Stimulated activated CD8-positive, alpha-beta memory T cell treated with anti-CD3 and anti-CD28 coated beads, Interleukin-2, amount 100 ng/mL, for 1 hour (primary cell): ENCODE measurements around the gene POGZ.

Experiments
- DNase-seq, 2 donors: peaks; one replicate each; pipeline ENCODE4 v3.0.0-alpha.2; 2020; ENCODE audit warnings: low read depth in 2 of 2

The POGZ gene

DNA sequence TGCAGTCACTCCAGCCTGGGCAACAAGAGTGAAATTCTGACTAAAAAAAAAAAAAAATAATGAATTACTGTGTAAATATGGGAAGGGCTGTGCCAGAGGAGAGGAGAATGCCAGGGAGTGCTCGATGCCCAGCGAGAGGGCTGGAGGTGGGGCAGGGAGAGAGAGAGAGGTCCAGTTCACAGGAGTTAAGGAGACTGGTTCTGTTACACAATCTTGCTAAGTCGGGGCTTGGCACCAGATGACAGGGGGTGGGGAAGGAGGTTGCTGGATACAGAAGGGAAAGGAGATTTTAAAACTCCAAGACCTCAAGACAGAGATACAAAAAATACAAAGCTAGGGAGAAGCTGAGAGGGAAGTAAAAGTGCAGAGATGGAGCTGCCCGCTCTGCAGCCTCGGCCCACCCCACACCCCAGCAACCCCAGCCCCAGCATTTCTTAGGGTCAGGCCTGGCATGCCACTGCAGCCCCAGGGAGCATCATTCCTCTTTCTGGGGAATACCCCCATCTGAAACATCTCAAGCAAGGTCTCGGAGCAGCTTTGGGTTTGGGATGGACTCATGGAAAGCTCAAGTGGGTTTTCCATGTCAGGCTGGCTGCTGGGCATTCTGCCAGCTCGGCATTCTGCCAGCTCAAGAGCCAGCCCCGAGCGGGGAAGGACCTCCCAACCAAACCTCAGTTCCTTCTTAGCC is 87.8 kb downstream of the POGZ start:
- DNase-seq, result no peak

DNA sequence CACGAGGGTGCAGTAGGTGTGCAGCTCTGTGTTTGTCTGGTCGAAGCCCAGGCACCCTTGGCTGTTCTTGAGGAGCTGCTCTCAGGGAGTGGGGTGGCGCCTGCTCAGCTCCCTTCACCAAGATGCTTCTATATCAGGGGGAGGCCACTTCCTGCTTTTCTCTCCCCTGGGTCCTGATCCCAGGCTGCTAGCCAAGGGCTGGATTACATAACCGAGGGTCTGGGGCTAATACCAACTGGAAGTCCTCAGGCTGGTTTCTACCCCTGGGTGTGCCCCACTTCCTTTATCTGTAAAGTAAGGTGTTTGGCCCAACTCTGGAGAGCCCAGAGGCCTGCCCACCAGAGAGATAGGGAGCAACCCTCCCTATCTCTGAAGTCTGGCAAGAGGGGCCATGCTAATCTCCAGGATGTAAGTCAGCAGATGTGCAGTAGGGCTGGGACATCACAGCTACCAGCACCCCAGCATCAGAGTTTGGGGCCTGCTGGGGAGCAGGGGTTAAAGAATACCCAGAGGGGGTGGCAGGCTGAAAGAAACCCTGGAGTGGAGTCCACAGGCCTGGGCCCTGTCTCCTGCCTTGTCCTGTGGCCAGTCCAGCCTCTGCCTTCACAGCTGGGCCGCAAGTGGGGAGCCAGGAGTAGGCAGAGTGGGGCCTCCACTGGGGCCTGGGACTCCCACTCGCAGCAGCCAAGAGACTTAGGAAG is 88.9 kb downstream of the POGZ start:
- no peak for DNase-seq

DNA sequence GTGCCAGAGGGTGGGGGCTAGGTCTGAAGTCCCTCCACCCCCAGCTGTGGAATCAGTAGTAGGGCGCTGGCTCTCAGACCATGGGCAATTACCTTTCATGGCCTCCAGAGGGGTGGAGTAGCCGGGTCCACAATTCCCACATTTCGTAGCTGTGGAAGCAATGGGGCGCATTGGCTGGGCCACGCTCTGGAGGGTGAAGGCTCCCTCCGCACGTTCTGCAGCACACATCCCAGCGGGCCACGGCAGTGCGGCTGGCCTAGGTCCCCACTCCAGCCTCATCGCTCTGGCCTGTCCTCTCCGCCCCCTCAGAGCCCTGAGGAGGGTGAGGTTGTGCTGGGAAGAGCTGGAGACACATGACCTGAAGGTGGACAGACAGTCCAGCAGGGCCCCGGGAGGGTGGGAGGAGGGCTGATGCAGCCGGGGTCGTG is 89.7 kb downstream of the POGZ start:
- DNase-seq, result no peak

DNA sequence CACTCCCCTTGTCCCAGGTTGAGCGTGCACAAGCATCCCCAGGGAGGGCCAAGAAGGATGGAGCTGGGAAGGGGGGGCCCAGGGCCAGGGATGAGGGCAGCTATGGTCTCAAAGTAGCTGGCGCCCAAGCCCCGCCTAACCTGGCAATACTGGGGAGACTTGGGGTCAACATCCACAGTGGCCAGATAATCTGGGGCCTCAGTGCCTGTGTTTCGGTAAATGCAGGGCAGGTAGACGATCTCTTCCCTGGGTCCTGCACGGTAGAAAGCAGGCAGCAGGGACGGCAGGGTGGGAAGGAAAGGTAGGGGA is 90.0 kb downstream of the POGZ start:
- DNase-seq, result no peak

DNA sequence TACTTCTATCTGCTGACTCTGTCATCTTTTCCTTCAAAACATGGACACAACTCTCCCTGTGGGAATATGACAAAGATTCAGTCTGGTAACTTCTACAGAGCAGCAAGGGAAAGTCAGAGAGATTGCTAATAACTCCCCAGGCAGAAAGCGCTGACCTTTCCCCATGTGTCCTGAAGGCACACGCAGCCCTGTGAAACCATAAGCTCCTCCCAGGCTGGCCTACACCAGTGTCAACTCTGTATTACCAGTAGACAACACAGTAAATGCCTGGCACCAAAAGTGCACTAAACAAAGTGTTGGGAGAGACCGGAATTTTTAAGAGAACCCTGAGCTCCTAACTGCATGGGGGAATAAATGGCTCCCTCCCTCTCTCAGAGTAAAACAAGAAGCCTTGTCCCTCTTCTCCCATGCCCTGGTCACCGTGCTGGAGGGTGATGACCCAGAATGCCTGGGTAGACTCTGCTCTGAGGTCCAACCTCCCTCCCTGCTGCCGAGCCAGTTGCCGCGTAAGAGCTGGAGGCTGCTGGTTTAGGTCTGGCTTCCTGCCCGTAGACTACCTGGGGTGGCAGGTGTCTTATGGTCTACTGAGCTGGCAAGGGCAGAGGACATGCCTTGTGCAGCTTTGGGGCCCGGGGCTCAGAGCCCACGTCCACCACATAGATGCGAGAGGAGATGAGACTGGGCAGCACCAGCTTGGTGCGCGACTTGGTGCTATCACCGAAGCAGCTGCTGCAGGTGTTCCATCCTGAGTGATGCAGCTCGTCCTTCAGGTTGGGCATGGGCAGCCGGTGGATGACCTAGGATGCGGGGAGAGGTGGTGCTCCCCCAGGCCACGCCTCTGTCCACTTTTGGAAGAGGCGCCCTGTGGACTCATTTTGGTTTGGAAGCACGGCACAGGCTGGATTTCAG is 90.6 kb downstream of the POGZ start:
- no peak for DNase-seq

DNA sequence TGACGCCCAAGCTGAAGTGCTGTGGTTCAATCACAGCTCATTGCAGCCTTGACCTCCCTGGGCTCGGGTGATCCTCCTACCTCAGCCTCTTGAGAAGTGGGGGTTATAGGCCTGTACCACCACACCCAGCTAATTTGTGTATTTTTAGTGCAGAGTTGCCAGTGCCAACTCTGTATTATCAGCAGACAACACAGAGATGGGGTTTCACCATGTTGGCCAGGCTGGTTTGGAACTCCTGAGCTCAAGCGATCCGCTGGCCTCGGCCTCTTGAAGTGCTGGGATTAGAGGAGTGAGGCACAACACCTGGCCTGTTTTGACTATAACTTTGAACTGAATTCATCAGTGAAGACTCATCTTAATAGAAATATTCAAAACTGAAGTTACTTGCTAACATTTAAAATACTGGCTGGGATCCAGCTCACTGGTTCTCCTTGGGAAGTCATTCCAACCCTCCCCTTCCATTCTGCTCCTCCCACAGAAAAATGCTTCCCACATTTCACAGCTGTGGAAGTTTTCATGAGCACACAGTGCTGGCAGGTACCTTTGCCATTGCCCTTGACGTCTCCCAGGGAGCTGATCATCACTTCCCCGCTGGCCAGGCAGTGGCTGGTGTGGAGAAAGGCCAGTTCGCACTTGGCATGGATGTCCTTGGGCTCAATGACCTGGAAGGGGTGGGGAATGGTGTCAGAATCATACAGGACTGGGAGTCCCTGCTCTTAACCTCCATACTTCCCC is 91.5 kb downstream of the POGZ start:
- no peak for DNase-seq

DNA sequence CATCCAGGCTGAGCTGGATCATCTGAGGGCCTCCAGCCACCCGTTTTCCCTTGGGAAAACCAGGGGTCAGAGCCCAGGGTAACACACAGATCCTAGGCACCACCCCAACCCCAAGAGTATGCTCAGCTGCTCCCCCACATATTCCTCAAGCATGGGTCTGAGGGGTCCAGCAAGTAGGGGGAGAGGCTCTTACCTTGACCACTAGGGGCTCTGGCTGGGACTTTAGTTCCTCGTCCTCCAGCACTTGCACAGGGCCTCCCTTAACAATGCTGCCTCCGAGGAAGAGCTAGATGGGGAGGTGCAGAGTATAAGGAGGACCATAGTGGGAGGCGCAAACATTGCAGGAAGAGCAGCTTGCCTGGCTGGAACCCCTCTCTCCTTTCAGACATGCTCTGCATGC is 94.3 kb downstream of the POGZ start:
- no peak for DNase-seq

DNA sequence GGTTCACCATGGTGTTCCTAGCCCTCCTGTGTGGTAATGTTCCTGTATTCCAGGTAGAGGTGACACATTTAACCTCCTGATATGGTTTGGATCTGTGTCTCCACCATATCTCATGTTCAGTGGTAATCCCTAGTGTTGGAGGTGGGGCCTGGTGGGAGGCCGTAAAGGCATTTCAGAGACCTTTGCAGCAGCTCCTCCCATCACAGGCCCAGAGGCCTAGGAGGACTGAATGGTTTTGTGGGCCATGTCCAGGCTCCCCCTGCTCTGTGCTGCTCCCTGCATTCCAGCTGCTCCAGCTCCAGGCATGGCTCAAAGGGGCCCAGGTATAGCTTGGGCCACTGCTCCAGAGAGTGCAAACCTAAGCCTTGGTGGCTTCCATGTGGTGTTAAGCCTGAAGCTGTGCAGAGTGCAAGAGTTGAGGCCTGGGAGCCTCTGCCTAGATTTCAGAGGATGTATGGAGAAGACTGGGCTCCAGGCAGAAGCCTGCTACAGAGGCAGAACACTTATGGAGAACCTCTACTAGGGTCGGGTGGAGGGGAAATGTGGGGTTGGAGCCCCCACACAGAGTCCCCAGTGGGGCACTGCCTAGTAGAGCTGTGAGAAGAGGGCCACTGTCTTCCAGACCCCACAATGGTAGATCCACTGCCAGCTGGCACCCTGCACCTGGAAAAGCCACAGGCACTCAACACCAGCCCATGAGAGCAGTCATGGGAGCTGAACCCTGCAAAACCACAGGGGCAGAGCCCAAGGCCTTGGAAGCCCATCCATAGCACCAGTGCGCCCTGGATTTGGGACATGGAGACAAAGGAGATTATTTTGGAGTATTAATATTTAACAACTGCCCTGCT is 96.8 kb downstream of the POGZ start:
- no peak for DNase-seq

DNA sequence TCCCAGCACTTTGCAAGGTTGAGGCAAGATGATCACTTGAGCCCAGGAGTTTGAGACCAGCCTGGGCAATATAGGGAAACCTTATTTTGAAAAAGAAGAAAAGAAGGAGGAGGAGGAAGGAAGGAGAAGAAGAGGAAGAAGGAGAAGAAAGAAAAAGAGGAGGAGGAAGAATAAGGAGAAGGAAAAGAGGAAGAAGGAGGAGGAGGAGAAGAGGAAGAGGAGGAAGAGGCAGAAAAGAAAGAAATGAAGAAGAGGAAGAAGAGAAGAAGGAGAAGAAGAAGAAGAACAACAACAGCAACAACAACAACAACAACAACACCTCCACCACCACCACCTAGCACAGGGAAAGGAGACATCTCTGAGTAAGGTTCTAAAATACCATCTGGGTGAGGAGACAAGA is 97.4 kb downstream of the POGZ start:
- no peak for DNase-seq

DNA sequence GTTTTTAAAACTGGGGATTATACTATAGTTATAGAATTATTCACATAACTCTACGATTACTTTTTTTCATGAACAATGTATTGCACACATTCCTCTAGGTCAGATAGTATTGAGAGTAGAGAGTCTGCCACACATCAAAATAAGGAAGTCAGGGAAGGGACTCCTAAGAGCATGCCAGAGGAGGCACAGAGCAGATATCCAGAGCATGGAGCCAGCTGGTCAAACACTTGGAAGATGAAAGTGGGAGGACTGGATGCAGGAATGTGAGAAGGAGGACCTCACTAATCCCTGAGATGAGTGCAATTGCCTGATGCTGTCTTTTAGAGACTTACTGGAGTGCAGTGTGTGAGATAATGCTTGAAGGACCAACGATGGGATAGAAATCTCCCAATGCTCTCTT is 102.6 kb downstream of the POGZ start:
- no peak for DNase-seq
